Measurements from ENCODE around the gene EMID1.
A peak's percentile ranks its signal among the peaks of the same experiment; 100 is the strongest.

The EMID1 gene

DNA sequence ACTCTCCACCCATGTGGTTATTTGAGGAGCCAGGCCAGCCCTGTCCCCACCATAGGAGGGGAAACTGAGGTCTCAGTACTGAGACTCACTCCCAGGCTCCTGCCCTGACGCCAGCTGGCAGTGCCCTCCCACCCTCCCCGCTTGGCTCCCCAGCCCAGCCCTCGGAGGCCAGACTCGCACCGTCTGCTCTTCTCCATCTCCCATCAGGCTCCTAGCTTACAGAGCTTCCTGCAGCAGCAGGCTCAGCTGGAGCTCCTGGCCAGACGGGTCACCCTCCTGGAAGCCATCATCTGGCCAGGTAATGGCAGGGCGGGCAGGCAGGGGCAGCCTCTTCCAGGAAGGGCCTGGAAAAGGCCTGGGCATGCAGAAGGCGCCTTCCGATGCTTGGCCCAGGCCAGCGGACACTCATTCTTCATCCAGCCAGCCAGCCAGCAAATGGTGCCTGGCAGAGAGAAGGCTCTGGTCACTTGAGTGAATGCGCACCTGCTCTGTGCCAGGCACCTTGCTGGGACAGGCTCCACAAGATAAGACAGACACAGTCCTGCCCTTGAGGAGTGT is 49.4 kb downstream of the EMID1 start:
- TF ChIP-seq, protein P1, sequence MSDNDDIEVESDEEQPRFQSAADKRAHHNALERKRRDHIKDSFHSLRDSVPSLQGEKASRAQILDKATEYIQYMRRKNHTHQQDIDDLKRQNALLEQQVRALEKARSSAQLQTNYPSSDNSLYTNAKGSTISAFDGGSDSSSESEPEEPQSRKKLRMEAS (IDR thresholded peaks at IDR 0.05; ENCODE audit: low read depth, low read length): no peak
- TF ChIP-seq MYC (IDR thresholded peaks at IDR 0.05; ENCODE audit: low read depth, low read length): no peak
- TF ChIP-seq, protein P2, sequence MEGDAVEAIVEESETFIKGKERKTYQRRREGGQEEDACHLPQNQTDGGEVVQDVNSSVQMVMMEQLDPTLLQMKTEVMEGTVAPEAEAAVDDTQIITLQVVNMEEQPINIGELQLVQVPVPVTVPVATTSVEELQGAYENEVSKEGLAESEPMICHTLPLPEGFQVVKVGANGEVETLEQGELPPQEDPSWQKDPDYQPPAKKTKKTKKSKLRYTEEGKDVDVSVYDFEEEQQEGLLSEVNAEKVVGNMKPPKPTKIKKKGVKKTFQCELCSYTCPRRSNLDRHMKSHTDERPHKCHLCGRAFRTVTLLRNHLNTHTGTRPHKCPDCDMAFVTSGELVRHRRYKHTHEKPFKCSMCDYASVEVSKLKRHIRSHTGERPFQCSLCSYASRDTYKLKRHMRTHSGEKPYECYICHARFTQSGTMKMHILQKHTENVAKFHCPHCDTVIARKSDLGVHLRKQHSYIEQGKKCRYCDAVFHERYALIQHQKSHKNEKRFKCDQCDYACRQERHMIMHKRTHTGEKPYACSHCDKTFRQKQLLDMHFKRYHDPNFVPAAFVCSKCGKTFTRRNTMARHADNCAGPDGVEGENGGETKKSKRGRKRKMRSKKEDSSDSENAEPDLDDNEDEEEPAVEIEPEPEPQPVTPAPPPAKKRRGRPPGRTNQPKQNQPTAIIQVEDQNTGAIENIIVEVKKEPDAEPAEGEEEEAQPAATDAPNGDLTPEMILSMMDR (IDR thresholded peaks at IDR 0.05; ENCODE audit: low read depth, low read length): no peak
- no peak for TF ChIP-seq POLR2A (IDR thresholded peaks at IDR 0.05; ENCODE audit: extremely low read depth, insufficient read length)
- no peak for DNase-seq (ENCODE audit: low read depth)
- H3K4me3 ChIP-seq (ENCODE audit: low read depth, low read length): no peak overlapping the region

DNA sequence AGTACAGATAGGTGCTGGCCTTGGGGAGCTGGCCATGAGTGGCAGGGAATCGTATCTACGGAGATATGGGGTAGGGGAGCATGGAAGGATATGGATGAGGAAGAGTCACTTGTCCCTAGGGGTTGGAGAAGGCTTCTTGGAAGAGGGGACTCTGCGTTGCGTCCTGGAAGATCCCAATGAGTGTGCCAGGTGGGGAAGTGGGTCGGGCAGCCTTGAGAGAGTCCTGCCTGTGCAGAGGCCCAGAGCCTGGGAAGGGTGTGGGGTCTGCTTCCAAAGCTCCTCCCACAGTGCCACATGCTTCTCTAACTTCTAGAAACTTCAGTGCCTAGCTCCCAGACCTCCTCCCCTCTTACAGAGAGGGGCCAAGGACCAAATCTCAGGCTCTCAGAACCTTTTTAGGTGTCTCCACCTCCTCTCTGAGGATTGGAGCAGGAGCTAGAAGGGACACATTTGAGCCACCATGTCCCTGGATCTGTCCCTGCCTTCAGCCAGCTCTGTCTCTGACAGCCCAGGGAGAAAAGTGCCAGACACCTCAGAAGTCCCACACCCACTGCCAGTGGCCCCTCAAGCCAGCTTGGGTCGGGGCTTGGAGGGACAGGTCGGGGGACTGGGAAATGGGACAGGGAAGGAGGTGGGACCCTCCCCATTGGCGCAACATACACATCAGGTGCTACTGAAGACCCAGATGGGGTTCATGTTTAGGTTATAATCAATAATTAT is 51.1 kb downstream of the EMID1 start:
- H3K4me3 ChIP-seq (ENCODE audit: low read depth, low read length): no peak overlapping the region
- DNase-seq (ENCODE audit: low read depth): no peak
- TF ChIP-seq POLR2A (IDR thresholded peaks at IDR 0.05; ENCODE audit: extremely low read depth, insufficient read length): no peak
- no peak for TF ChIP-seq MYC (IDR thresholded peaks at IDR 0.05; ENCODE audit: low read depth, low read length)
- TF ChIP-seq, protein P1 (IDR thresholded peaks at IDR 0.05; ENCODE audit: low read depth, low read length): no peak
- TF ChIP-seq, protein P2 (IDR thresholded peaks at IDR 0.05; ENCODE audit: low read depth, low read length): no peak

DNA sequence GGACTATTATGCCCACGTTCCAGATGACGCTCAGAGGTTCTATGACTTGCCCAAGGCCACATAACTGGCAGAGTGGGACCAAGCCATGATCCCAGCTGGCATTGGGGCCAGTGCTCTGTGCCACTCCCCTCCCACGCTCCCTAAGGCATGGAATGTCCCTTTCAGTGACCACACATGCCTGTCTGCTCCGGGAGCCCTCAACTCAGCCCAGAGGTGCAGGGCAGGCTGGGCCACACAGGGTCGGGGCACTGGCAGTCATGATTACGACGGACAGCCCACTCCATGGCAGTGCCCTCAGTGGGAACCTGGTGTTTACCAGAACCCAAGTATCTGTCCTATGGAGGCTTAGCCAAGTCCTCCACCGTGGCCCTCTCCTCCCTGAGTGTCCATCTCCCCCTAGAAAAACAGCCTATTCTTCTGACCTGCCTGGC is 52.1 kb downstream of the EMID1 start:
- DNase-seq (ENCODE audit: low read depth): no peak
- H3K4me3 ChIP-seq (ENCODE audit: low read depth, low read length): no peak overlapping the region
- TF ChIP-seq MYC (IDR thresholded peaks at IDR 0.05; ENCODE audit: low read depth, low read length) (no peak), POLR2A (IDR thresholded peaks at IDR 0.05; ENCODE audit: extremely low read depth, insufficient read length) (no peak)
- TF ChIP-seq, protein P2 (IDR thresholded peaks at IDR 0.05; ENCODE audit: low read depth, low read length): no peak
- TF ChIP-seq, protein P1 (IDR thresholded peaks at IDR 0.05; ENCODE audit: low read depth, low read length): no peak

DNA sequence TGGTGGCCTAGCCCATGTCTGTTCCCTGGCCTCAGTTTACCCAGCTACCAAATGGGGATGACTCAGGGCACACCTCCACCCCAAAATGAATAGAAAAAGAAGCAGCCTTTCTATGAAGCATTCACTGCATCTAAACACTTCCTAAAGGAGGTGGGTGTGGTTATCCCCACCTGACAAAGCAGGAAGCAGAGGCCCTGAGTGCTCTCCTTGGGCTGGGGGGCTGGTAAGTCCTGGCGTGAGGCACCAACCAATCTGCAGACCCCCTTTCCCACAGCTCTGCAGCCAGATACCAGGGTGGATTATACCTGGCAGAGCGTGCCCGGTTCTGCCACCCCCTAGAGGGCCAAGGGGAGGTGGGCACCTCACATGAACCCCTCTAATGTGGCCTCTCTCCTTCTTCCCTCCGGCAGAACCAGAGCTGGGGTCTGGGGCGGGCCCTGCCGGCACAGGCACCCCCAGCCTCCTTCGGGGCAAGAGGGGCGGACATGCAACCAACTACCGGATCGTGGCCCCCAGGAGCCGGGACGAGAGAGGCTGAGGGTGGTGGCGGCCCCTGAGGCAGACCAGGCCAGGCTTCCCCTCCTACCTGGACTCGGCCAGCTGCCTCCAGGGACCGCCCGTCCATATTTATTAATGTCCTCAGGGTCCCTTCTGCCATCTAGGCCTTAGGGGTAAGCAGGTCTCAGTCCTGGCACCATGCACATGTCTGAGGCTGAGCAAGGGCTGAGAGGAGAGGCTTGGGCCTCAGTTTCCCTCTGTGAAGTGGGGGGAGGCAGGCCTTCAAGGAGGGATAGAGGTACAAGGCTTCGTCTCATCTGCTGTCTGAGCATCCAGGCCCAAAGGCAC is 52.9 kb downstream of the EMID1 start:
- no peak overlapping the region for H3K4me3 ChIP-seq (ENCODE audit: low read depth, low read length)
- no peak for DNase-seq (ENCODE audit: low read depth)
- TF ChIP-seq, protein P2 (IDR thresholded peaks at IDR 0.05; ENCODE audit: low read depth, low read length): no peak
- TF ChIP-seq POLR2A (IDR thresholded peaks at IDR 0.05; ENCODE audit: extremely low read depth, insufficient read length): no peak
- TF ChIP-seq, protein P1 (IDR thresholded peaks at IDR 0.05; ENCODE audit: low read depth, low read length): no peak

DNA sequence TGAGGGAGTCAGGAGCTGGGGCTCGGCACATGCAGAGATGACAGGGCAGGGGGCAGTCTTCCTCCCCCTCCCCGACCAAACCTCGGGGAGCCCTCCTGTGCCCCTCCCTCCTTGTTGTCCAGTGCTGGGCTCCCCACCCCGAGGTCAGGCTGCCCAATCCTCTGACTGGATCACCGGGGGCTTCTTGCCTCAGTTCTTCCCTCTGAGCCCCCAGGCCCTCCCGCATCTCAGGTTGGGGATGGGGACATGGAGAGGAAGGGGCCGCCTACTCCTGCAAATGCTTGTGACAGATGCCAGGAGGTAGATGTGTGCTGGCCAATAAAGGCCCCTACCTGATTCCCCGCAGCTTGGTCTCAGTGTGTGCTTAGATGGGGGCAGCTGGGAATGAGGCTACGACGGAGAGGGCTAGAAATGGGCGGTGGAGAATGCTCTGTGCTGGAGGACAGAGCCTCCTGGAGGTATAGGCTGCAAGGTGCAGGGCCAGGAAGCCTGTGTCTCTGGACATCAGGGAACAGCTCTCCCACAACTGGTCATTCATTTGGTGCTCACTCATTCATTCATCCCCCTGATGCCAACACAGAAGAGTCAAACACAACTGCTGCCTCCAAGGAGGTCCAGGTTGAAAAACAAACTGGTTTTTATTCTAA is 53.7 kb downstream of the EMID1 start:
- TF ChIP-seq, protein P1 (IDR thresholded peaks at IDR 0.05; ENCODE audit: low read depth, low read length): no peak
- TF ChIP-seq POLR2A (IDR thresholded peaks at IDR 0.05; ENCODE audit: extremely low read depth, insufficient read length) (no peak), MYC (IDR thresholded peaks at IDR 0.05; ENCODE audit: low read depth, low read length) (no peak)
- TF ChIP-seq, protein P2 (IDR thresholded peaks at IDR 0.05; ENCODE audit: low read depth, low read length): peak; percentile 18
- H3K4me3 ChIP-seq (ENCODE audit: low read depth, low read length): no peak overlapping the region
- peak; percentile 32 for DNase-seq (ENCODE audit: low read depth)

Measured in NB4 (cell line).